Superior temporal gyrus (tissue), 1 donor: ENCODE results near the gene TFIP11.
A peak's percentile ranks its signal among the peaks of the same experiment; 100 is the strongest.

ENCODE experiments used
- DNase-seq: peaks from one replicate; pipeline ENCODE4 v3.0.0-alpha.2; 2016; ENCODE audit errors: extremely low spot score

The TFIP11 gene

GRCh38 chr22:26448334-26448733 is 63.9 kb downstream of the TFIP11 start:
- no peak for DNase-seq

- peak; percentile 46 for DNase-seq
Observed at GRCh38 chr22:26447584-26448329, 64.5 kb downstream of the TFIP11 start.

GRCh38 chr22:26446808-26447515 is 65.3 kb downstream of the TFIP11 start:
- DNase-seq: no peak

GRCh38 chr22:26445577-26446275 is 66.5 kb downstream of the TFIP11 start:
- no peak for DNase-seq

GRCh38 chr22:26444777-26445176 is 67.5 kb downstream of the TFIP11 start:
- no peak for DNase-seq

GRCh38 chr22:26443901-26444690 is 68.2 kb downstream of the TFIP11 start:
- no peak for DNase-seq

GRCh38 chr22:26442086-26442756 is 70.1 kb downstream of the TFIP11 start:
- DNase-seq: no peak
